HTR-8/SVneo (cell line): Measurements from ENCODE around the gene MEGF9.
"Not testable (repeated sequence)": the region's sequence is repeated elsewhere in the genome, so short reads cannot be mapped to it uniquely, and the experiment has no call there.

Experiments
- DNase-seq: peaks from one replicate; pipeline ENCODE4 v3.0.0; 2011; ENCODE audit warnings: low spot score, mixed read lengths; ENCODE audit not compliant: insufficient read length
- FAIRE-seq: peaks from 2 replicates; lab custom pipeline; 2011; peaks lifted over from hg19 to GRCh38; lab: Jason Lieb, UNC

The MEGF9 gene

GRCh38 chr9:120636194-120636957 is 77.9 kb downstream of the MEGF9 start:
- no peak for FAIRE-seq

GRCh38 chr9:120635011-120635410 is 79.3 kb downstream of the MEGF9 start:
- DNase-seq (no peak), FAIRE-seq (no peak)

More at GRCh38 chr9:120636194-120636957, 77.9 kb downstream of the MEGF9 start:
- DNase-seq = no peak

- FAIRE-seq (no peak), DNase-seq (no peak)
Measured at GRCh38 chr9:120630333-120630732, 83.9 kb downstream of the MEGF9 start.

DNA sequence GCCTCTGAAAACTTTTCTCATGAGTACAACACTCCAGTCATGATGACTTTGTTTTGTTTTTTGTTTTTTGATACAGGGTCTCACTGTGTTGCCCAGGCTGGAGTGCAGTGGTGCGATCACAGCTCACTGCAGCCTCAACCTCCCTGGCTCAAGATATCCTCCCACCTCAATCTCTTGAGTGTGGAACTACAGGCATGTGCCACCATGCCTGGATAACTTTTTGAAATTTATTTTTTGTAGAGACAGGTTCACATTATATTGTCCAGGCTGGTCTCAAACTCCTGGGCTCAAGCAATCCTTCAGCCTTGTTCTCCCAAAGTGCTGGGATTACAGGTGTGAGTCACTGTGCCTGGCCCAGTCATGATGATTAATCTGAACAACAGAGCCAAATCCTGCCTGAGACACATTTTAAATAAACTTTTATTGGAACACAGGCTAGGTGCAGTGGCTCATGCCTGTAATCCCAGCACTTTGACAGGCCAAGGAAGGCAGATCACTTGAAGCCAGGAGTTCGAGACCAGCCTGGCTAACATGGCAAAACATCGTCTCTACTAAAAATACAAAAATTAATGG is 85.3 kb downstream of the MEGF9 start:
- FAIRE-seq = not testable (repeated sequence)

GRCh38 chr9:120628207-120628924 is 85.9 kb downstream of the MEGF9 start:
- no peak for FAIRE-seq
- DNase-seq = no peak

More for the DNA sequence above, 85.3 kb downstream of the MEGF9 start:
- DNase-seq = not testable (repeated sequence)

DNA sequence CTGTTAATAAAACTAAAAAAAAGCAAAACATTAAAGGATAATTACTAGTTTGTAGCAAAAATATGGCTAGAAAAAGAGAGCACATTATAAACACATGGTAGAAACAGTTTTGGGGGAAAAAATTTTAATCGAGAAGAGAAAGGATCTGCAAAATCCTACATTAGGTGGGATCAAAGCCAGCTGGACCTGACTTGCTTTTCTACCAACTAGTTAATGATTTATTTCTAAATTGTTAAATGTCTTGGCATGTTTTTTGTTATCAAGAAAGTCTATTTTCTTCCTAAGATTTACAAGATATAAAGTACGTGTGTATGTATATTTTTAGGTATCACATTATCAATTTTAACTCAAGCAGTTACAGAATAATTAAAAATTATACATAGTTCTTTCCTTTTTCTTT is 87.2 kb downstream of the MEGF9 start:
- DNase-seq (no peak), FAIRE-seq (no peak)

- no peak for DNase-seq
- no peak for FAIRE-seq
Measured at GRCh38 chr9:120626512-120626911, 87.8 kb downstream of the MEGF9 start.

GRCh38 chr9:120625222-120625621 is 89.0 kb downstream of the MEGF9 start:
- no peak for DNase-seq
- FAIRE-seq = no peak

DNA sequence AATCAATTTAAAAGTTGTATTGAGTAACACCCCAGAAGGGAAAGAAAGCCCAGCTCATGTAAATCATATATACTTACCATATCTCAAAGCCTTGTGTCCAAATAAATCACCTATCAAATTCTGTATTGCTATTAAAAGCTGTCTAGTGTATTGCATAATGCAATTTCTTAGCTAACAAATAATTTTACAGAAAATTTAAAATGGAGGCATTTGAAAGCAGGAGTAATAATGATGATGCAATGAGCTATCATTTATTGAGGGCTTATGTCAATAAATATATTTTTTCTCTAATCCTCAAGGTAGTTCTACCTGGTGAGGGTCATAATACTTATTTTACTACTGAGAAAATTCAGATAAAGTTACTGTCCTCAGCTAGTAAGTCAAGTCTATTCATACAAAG is 91.5 kb downstream of the MEGF9 start:
- no peak for DNase-seq
- no peak for FAIRE-seq

DNA sequence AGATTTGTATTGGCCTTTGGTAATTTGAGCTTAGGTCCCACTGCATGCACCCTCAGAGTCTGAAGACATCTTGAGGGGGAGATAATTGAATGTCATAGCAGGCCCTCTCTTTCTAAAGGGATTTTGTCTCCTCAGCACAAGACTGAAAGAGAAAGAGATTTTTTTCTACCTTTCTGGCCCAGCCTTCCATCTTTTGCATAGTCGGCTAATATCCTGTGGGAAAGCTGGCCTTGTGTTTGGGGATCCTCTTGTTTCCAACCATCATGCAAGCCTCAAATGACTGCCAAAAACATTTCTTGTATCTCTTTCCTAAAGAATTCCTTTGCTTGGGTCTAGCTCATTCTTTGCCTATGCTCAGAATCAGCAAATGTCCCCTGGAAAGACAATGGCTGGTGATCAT is 92.3 kb downstream of the MEGF9 start:
- FAIRE-seq (no peak), DNase-seq (no peak)

GRCh38 chr9:120619751-120620655 is 94.3 kb downstream of the MEGF9 start:
- DNase-seq (peak; percentile 54), FAIRE-seq (no peak)

- FAIRE-seq (no peak), DNase-seq (no peak)
Measured at GRCh38 chr9:120616966-120617935, 97.0 kb downstream of the MEGF9 start.

- FAIRE-seq = no peak
- no peak for DNase-seq
Measured at GRCh38 chr9:120612218-120612617, 102.1 kb downstream of the MEGF9 start.

GRCh38 chr9:120611690-120612068 is 102.6 kb downstream of the MEGF9 start:
- DNase-seq (no peak), FAIRE-seq (no peak)

- FAIRE-seq (no peak), DNase-seq (no peak)
Measured at GRCh38 chr9:120610975-120611689, 103.1 kb downstream of the MEGF9 start.

DNA sequence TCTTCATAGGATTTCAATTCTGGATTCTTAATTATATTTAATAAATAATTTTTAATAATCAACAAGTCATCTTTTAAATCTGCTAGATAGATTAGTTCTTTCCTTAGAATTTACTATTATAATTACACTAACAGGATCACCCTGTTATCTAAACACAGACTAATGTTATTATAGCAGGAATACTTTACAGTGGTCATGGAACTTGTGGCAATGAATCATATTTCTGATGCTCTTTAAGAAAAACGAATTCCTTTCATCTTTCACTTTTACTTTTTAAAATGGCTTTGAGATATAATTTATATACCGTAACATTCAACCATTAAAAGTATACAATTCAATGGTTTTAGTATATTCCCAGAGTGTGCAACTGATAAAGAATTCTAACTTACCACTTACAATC is 104.6 kb downstream of the MEGF9 start:
- no peak for DNase-seq
- no peak for FAIRE-seq

- no peak for DNase-seq
- FAIRE-seq = no peak
Measured at GRCh38 chr9:120608421-120608820, 105.8 kb downstream of the MEGF9 start.

DNA sequence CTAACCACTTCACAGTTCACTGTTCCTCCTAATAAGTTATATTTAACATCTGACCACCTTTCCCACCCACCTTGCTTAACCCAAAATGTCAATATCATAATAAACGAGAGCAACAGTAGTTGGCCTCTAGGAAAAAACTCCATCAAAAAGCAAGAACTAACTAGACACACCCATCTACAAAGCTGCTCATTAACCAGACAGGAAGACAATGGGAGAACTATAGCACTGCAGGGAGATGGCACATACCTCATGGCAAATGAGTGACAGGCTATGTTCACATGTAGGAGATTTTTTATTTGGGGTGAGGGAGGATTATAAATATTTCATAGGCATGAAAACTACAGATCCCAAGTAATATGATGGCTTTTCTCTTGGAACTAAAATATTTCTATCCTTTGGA is 110.7 kb downstream of the MEGF9 start:
- FAIRE-seq (no peak), DNase-seq (no peak)

DNA sequence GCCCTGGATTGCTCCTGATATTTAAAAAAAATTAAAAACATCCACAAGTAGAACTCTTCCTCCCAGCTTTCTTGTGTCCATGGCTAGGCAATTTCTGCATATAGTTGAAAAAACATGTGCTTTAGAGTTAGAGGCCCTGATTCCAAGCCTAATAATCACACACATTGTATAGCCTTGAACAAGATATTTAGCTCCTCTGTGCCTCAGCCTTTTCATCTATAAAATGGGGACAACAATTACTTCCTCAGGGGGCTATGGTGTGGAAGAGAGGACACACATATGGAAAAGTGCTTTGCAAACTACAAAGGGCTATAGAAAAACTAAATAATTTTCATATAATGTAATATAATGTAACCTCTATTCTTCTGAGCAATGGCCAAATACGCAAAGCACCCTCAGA is 111.3 kb downstream of the MEGF9 start:
- FAIRE-seq (no peak), DNase-seq (no peak)
